HG03196 (cell line): ENCODE results near the gene CAMKMT.

ENCODE experiments used
- ATAC-seq: cut with Tn5 transposase; IDR thresholded peaks from one replicate; pipeline ENCODE4 v1.9.1; 2021; ENCODE audit not compliant: unreplicated experiment

The CAMKMT gene

DNA sequence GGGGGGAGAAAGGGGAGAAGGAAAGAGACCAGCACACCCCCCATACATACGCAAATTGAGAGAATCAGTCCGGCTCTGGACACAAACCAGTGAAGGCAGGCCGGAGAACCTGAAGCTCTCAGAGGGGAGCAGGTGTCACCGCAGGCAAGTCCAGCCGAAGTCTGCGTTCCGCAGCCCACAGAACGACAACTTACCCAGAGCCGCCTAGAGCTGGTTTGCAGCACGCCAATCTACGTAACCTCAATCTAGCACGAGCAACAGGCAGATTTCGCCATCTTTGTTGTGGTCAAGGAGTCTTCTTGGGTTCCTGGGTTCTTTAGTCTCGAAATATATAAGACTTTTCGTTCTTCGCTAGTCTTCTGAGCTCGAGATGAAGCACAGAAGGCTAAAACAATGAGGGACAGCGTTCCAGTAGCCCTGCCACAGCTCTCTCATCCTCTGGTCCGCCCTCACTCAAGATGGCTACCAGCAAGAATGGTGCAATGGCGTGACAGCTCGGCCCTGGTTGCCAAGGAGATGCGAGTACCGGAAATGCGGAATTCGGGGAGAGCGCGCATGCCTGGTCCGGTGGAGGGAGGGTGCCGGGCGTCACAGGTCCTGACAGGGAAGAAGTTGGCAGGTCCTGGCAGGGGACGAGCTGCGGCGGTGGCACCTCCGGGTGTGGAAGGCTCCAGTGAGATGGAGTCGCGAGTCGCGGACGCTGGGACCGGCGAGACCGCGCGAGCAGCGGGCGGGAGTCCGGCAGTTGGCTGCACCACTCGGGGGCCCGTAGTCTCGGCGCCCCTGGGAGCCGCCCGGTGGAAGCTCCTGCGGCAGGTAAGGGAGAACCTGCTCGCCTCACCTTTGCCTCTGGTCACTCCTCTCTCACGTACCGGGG, at the start of gene CAMKMT, which contains the start of gene PREPL:
Gene CAMKMT, plus strand, starts transcription at position 618 of the 877 bp plus-strand sequence.
Gene PREPL, minus strand, starts transcription at position 165 of the 877 bp plus-strand sequence. CDS start 15,152 bp downstream, outside the sequence.
- peak; percentile 73 for ATAC-seq

GRCh38 chr2:44314362-44314761, 47.4 kb upstream of the CAMKMT start:
- ATAC-seq: no peak

DNA sequence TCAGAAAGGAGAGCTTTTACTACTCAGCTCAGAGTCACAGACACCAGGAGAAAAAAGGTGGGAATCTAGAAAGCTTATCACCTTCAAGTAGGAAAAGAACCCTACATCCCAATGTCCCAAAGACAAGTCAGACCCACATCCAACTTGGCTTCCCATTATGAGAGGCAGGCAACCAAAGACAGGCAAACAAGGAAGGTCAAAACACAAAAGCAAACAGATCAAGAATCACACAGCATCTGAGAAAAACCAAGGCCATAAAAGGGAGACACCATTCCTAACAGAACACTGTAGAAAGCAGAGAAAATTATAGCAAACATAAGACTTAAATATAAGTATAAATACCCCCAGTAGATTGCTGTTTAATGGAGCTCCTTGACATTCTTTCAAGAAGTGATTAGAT, 45.8 kb upstream of the CAMKMT start:
- ATAC-seq: no peak

DNA sequence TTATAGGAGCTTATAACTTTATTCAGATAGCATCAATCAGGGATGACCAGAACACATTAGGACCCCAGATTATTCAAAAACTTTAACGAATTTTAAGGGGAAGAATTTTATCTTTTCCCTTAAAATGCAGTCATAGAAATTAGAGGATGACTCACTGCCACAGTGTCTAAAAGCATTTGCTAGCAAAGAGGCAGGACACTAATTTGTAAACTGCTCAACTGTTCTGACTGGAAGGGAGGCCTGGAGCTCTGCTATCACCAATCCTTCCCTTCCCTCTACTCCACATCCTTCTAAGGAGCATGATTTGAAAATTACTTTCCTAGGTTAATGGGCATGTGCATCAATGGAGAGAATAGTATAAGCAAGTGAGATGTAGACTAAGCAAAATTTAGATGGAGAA, 40.9 kb upstream of the CAMKMT start:
- no peak for ATAC-seq

- no peak for ATAC-seq
These were observed 40.4 kb upstream of the CAMKMT start for GRCh38 chr2:44321360-44321759.

GRCh38 chr2:44324971-44325426, 36.7 kb upstream of the CAMKMT start:
- ATAC-seq: no peak

GRCh38 chr2:44325897-44326296, 35.9 kb upstream of the CAMKMT start:
- no peak for ATAC-seq

DNA sequence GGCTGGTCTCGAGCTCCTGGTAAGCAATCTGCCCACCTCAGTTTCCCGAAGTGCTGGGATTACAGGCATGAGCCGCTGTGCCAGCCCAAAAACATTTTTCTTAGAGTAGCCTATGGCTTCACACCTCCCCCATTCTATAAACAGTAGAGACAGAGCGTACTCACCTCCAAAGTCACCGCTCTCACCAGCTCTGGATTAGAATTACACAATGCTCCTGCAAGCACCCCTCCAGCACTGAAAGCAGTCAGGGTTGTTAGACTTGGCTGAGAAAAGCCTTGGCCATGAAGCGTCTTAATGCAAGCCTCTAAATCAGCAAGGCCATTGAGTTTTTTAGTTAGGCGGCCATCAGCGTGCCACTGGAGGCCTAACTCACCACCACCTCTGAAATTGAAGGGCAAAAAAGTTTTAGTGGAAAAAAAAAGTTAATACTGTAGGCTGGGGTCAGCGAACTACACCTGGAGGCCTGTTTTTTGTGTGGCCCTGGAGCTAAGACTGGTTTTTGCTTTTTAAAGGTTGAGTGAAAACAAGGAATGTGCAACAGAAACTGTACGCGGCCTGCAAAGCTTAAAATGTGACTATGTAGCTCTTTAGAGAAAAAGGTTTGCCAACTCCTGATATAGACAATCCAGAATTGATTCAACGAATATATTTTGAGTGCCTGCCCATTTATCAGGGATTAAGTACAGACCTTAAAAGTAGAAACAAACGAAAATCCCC, 35.0 kb upstream of the CAMKMT start:
- no peak for ATAC-seq

- no peak for ATAC-seq
These were observed 33.0 kb upstream of the CAMKMT start for GRCh38 chr2:44328750-44329149.

GRCh38 chr2:44329343-44329742, 32.4 kb upstream of the CAMKMT start:
- no peak for ATAC-seq

DNA sequence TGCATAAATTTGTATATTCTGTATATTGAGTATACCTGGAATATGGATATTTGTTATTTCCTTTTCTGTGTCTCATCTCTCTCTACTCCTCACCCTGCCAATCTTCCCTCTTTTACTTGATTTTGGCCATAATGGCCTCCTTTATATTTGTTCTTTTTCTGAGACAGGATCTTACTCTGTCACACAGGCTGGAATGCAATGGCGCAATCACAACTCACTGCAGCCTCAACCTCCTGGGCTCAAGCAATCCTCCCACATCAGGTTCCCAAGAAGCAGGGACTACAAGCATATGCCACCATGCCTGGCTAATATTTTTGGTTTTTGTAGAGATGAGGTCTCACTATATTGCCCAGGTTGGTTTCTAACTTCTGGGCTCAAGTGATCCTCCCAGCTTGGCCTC, 30.9 kb upstream of the CAMKMT start:
- ATAC-seq: no peak

- no peak for ATAC-seq
These were observed 27.8 kb upstream of the CAMKMT start for GRCh38 chr2:44333994-44334393.

DNA sequence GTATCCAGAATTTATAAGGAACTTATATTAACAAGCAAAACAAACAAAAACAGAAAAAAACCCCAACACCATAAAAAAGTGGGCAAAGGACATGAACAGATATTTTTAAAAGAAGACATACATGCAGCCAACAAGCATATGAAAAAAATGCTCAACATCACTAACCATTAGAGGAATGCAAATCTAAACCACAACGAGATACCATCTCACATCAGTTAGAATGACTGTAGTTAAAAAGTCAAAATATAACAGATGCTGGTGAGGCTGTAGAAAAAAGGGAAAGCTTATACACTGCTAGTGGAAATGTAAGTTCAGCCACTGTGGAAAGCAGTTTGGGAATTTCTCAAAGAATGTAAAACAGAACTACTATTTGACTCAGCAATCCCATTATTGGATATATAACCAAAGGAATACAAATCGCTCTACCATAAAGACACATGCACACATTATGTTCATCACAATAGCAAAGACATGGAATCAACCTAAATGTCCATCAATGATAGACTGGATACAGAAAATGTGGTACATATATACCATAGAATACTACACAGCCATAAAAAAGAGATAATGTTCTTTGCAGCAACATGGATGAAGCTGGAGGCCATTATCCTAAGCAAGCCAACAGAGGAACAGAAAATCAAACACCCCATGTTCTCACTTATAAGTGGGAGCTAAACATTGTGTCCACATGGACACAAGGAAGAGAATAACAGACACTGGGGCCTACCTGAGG, 25.8 kb upstream of the CAMKMT start:
- no peak for ATAC-seq

GRCh38 chr2:44342854-44343253, 18.9 kb upstream of the CAMKMT start:
- no peak for ATAC-seq

DNA sequence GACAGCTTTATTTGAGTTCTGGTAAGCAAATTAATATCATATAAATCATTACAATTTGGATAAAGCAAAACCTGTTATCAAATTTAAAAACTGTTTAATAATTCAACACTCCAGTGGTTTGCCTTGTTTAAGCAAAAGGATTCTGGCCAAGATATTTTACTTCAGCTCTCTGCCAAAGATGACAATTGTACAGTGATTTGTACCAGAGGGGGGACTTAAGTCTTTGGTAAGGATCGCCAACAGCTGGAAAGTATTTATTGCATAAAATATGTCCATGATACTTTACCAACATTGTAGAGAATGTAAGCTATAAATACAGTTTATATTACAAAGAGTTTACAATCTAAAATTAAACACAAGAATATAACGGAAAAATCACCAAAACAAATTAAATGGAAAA, 14.2 kb upstream of the CAMKMT start:
- no peak for ATAC-seq

GRCh38 chr2:44348400-44348799, 13.3 kb upstream of the CAMKMT start:
- ATAC-seq: no peak

DNA sequence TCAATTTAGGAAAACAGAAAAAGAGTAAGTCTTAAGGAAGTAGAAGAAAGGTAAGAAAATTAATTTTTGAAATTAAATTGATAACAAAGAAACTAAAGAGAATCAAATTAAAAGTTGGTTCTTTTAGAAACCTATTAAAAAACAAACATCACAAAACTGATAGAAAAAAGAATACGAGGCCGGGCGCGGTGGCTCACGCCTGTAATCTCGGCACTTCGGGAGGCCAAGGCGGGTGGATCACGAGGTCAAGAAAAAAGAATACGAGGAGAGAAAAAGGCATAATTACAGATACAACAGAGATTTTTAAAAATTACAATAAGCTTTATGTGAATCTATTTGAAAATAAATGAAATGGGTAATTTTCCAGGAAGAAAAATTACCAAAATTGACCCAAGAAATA, 12.2 kb upstream of the CAMKMT start:
- ATAC-seq: no peak

GRCh38 chr2:44351088-44351487, 10.7 kb upstream of the CAMKMT start:
- ATAC-seq: no peak

- no peak for ATAC-seq
These were observed 10.1 kb upstream of the CAMKMT start for GRCh38 chr2:44351676-44352075.

GRCh38 chr2:44352510-44352909, 9.2 kb upstream of the CAMKMT start:
- no peak for ATAC-seq

- ATAC-seq: no peak
These were observed 7.0 kb upstream of the CAMKMT start for GRCh38 chr2:44354761-44355160.
